Choroid plexus epithelial cell (primary cell): Measurements from ENCODE around the gene LHX3.

ENCODE experiments used
- DNase-seq: peaks from one replicate; pipeline ENCODE4 v3.0.0-alpha.2; 2010; ENCODE audit warnings: low read depth
- H3K4me3 ChIP-seq: 2 replicates; pipeline ENCODE4 v1.5.1; 2011; ENCODE audit warnings: low read depth, mild to moderate bottlenecking, control low read depth, low read length, moderate library complexity
- TF ChIP-seq, protein P1 (sequence below): conservative IDR thresholded peaks from 2 replicates; pipeline ENCODE4 v1.5.1; 2011; ENCODE audit warnings: low read depth, mild to moderate bottlenecking, control low read depth, inconsistent platforms, low read length, moderate library complexity

LHX3 gene

GRCh38 chr9:136185596-136186366, 19.1 kb downstream of the LHX3 start:
- H3K4me3 ChIP-seq, result no peak overlapping the region
- TF ChIP-seq, protein P1, sequence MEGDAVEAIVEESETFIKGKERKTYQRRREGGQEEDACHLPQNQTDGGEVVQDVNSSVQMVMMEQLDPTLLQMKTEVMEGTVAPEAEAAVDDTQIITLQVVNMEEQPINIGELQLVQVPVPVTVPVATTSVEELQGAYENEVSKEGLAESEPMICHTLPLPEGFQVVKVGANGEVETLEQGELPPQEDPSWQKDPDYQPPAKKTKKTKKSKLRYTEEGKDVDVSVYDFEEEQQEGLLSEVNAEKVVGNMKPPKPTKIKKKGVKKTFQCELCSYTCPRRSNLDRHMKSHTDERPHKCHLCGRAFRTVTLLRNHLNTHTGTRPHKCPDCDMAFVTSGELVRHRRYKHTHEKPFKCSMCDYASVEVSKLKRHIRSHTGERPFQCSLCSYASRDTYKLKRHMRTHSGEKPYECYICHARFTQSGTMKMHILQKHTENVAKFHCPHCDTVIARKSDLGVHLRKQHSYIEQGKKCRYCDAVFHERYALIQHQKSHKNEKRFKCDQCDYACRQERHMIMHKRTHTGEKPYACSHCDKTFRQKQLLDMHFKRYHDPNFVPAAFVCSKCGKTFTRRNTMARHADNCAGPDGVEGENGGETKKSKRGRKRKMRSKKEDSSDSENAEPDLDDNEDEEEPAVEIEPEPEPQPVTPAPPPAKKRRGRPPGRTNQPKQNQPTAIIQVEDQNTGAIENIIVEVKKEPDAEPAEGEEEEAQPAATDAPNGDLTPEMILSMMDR, result no peak

GRCh38 chr9:136185066-136185465, 19.9 kb downstream of the LHX3 start:
- TF ChIP-seq, protein P1, result no peak
- no peak overlapping the region for H3K4me3 ChIP-seq
- no peak for DNase-seq

More at GRCh38 chr9:136185596-136186366, 19.1 kb downstream of the LHX3 start:
- DNase-seq, result no peak

DNA sequence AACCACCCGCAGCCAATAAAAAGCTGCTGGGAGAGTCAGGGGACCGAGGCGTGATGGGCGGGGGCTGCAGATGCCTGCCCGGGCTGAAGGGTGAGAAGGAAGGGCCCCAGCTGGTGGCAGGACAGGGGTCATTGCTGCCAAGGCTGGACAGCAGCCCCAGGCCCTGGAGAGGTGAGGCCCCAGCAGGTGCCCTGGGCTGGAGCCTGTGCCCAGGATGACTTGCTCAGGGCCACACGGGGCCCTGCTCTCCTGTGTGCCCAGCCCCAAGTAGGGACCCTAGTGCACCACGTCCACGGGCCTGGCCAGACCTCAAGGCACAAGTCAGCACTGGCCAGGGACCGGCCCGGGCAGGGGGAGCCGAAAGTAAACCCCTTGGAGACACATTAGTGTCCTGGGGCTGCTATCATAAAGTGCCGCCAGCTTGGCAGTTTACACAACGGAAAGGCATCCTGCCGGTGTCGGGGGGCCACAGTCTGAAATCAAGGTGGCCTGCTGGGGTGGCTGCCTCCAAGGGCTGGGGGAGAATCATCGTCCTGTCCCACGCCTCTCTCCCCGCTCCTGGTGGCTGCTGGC, 22.0 kb downstream of the LHX3 start:
- DNase-seq, result no peak
- TF ChIP-seq, protein P1, result no peak

DNA sequence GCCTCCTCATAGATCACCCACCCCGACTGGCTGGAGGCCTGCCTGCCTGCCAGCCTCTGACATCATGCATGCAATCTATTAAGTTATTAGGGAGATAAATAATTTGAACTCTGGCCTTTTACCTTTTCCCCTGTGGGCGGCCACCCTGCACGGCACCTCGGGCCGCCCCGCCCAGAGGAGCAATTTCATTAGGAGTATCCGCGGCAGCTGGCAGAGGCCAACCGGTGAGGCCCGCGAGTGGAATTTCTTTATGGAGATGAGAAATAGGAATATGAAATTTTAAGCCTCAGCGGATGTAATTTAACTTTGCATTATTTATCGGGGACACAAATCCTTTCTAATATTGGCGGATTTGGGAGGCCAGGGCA, 22.5 kb downstream of the LHX3 start:
- TF ChIP-seq, protein P1, result no peak
- H3K4me3 ChIP-seq, result no peak overlapping the region

More for the DNA sequence above, 22.0 kb downstream of the LHX3 start:
- no peak overlapping the region for H3K4me3 ChIP-seq

DNA sequence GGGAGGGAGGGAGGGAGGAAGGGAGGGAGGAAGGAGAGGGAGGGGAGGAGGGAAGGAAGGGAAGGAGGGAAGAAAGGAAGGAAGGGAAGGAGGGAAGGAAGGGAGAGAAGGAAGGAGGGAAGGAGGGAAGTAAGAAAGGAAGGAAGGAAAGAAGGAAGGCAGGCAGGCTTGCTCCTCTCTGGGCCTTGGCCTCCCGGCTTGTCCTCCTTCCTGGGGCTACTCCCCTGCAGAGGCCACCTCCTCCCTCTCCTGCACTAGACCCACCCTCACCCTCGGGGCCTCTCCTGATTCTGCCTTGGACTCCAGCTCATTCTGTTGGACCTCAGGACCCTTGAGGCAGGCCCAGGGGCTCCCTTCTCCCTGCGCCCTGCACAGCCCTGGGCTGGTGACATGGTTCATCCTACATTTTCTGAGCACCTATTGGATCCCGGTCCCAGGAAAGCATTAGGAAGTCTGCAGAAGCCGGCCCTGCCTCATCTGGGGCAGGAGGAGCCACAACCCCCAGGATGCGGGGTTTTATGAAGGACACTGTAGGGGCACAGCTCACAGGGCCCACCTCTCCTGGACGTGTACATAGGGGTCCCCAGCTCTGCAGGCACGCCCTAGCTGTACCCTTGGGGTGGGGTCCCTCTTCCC, 23.0 kb downstream of the LHX3 start:
- TF ChIP-seq, protein P1, result no peak
- DNase-seq, result no peak
- no peak overlapping the region for H3K4me3 ChIP-seq

More for the DNA sequence above, 22.5 kb downstream of the LHX3 start:
- no peak for DNase-seq

- TF ChIP-seq, protein P1, result no peak
- H3K4me3 ChIP-seq, result no peak overlapping the region
- no peak for DNase-seq
Observed at GRCh38 chr9:136180586-136180985, 24.3 kb downstream of the LHX3 start.
